ENCODE results near the gene ALG5. TPM values are rescaled to one million over a fixed set of nuclear protein-coding genes. Genes with fewer than 3 reads are reported as not detected.

Gene ALG5
- total RNA-seq, 1 experiment from 2014 or later = 27.0 TPM

DNA sequence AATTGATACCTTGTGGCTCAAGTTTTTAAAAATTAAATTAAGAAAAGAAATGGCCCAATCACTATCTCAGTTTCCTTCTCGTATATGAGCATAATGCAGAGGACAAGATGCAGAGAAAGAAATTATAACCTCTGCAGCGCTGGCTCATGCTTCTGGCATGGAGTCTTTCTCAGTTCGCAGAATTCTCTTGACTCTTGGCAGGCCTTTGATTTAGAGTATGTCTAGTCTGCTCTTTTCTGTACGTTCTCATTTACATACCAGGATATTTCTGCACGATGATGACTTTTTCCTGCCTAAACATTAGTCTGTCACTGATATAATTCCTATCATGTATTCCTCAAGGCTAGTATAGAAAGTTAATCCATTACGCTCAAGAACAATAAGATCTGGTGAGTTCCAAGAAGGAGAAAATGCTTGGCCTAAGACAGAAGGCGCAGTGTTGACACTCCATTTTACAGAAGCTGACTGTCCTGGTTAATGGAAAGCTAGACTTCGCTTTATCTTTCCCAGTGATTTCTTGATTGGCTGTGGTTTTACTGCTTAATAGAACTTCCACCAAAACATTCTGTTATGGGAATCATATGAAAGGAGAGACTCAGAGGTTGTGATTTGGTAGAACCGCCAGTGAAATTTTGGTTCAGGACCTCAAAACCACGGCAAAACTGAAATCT is 77.4 kb downstream of the ALG5 start:
- H3K36me3 Mint-ChIP-seq (ENCODE audit: insufficient read depth in 1 of 3, low read depth in 3 of 3) = no peaks in the 10 kb centered on the region
- WGBS (ENCODE audit: extremely low coverage, insufficient read length, low lambda C conversion rate) = no CpG with 5 or more reads among the region's 10 CpGs
- no peaks in the 10 kb centered on the region for H3K4me1 ChIP-seq (ENCODE audit: insufficient read depth, low read length)
- TF ChIP-seq, protein P1, sequence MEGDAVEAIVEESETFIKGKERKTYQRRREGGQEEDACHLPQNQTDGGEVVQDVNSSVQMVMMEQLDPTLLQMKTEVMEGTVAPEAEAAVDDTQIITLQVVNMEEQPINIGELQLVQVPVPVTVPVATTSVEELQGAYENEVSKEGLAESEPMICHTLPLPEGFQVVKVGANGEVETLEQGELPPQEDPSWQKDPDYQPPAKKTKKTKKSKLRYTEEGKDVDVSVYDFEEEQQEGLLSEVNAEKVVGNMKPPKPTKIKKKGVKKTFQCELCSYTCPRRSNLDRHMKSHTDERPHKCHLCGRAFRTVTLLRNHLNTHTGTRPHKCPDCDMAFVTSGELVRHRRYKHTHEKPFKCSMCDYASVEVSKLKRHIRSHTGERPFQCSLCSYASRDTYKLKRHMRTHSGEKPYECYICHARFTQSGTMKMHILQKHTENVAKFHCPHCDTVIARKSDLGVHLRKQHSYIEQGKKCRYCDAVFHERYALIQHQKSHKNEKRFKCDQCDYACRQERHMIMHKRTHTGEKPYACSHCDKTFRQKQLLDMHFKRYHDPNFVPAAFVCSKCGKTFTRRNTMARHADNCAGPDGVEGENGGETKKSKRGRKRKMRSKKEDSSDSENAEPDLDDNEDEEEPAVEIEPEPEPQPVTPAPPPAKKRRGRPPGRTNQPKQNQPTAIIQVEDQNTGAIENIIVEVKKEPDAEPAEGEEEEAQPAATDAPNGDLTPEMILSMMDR (conservative IDR thresholded peaks at IDR 0.05) = no peak
- H4K8ac ChIP-seq (replicated peaks; ENCODE audit: insufficient read length, low read depth, low read length) = no peak overlapping the region
- H3K4me2 ChIP-seq (ENCODE audit: insufficient read depth, insufficient read length, low read length) = no peak overlapping the region
- peaks cover 8 to 9% of the 10 kb centered on the region in 2 experiments for H3K4me1 Mint-ChIP-seq
- peaks cover 52% of the 10 kb centered on the region for H3K27me3 Mint-ChIP-seq (ENCODE audit: low read depth)
- H2BK15ac ChIP-seq (ENCODE audit: low read depth, low read length) = no peak overlapping the region
- no peak overlapping the region for H2BK5ac ChIP-seq (ENCODE audit: insufficient read length, low read length)
- no peak overlapping the region for H3K4ac ChIP-seq (ENCODE audit: low read depth, low read length)
- no peak overlapping the region for H2AFZ ChIP-seq (ENCODE audit: low read length)
- H3T11ph ChIP-seq (ENCODE audit: low read length) = no peak overlapping the region
- no peaks in the 10 kb centered on the region for H3K9me3 ChIP-seq (ENCODE audit: control insufficient read depth, low read depth, low read length)
- H2BK20ac ChIP-seq (ENCODE audit: low read depth, low read length, poor library complexity, severe bottlenecking) = no peak overlapping the region
- no peaks in the 10 kb centered on the region; a peak in 1 of 5 replicates for H3K9me3 Mint-ChIP-seq
- peaks cover 7% of the 10 kb centered on the region for H3K23me2 ChIP-seq (ENCODE audit: insufficient read length, low read depth, low read length, poor library complexity, severe bottlenecking)
- H3K27ac ChIP-seq (ENCODE audit: insufficient read length, low read depth, low read length) = no peak overlapping the region
- no peak overlapping the region for H4K91ac ChIP-seq (ENCODE audit: insufficient read length, low read depth, low read length)
- H2BK12ac ChIP-seq (ENCODE audit: insufficient read length, low read depth, low read length) = no peak overlapping the region
- H3K56ac ChIP-seq (ENCODE audit: insufficient read length, low read depth, low read length) = no peak overlapping the region
- no peak overlapping the region for H3K9ac ChIP-seq (ENCODE audit: extremely low read depth, insufficient read length, low read length)
- H3K18ac ChIP-seq (ENCODE audit: insufficient read length, low read depth, low read length) = no peak overlapping the region
- no peak overlapping the region for H3K4me3 Mint-ChIP-seq
- no peaks in the 10 kb centered on the region for H3K79me2 ChIP-seq (ENCODE audit: insufficient read depth, low read length)
- DNase-seq = no peak
- no peak overlapping the region for H2BK120ac ChIP-seq (ENCODE audit: low read depth, low read length, poor library complexity, severe bottlenecking)
- no peaks in the 10 kb centered on the region for H4K20me1 ChIP-seq (ENCODE audit: control insufficient read depth, insufficient read depth, insufficient read length)
- H2AK5ac ChIP-seq (ENCODE audit: insufficient read length, low read length) = no peak overlapping the region
- no peaks in the 10 kb centered on the region for H3K79me1 ChIP-seq (ENCODE audit: insufficient read depth, low read depth, low read length, poor library complexity, severe bottlenecking)
- H3K14ac ChIP-seq (ENCODE audit: insufficient read depth, low read length) = no peak overlapping the region
- no peak overlapping the region for H3K23ac ChIP-seq (ENCODE audit: insufficient read length, low read depth, low read length)
- no peak overlapping the region for H4K5ac ChIP-seq (ENCODE audit: insufficient read length, low read depth, low read length)
- H3K27ac Mint-ChIP-seq = no peak overlapping the region
- no peaks in the 10 kb centered on the region; the same call in 1 of the 2 replicates for H3K27me3 ChIP-seq (ENCODE audit: insufficient read depth, low read length)
